Gastroesophageal sphincter (tissue), 4 donors: ENCODE results near the gene SLC5A8. TPM values are rescaled to one million over a fixed set of nuclear protein-coding genes. Genes with fewer than 3 reads are reported as not detected.

Experiments used
- ATAC-seq: fragments of 150-250 bp; one replicate; pipeline ENCODE4 v1.9.1; 2016; ENCODE audit warnings: mild to moderate bottlenecking, moderate library complexity
- H3K27ac ChIP-seq, 4 donors: fragments of 200-600 bp; sonication (generic) in 3 of 4; 1 replicate in 3 of 4; 2 replicates in 1 of 4; pipeline ENCODE4 v1.5.1; 2016 to 2019
- H3K27me3 ChIP-seq: fragments of 200-600 bp; sonication (generic); one replicate; pipeline ENCODE4 v1.5.1; 2019
- H3K36me3 ChIP-seq, 2 donors: fragments of 200-600 bp; sonication (generic); one replicate each; pipeline ENCODE4 v1.5.1; 2019; ENCODE audit warnings: control low read depth in 1 of 2
- H3K4me1 ChIP-seq, 3 donors: fragments of 200-600 bp; sonication (generic); 1 replicate in 2 of 3; 2 replicates in 1 of 3; pipeline ENCODE4 v1.5.1; 2016 to 2019; ENCODE audit warnings: control low read depth in 2 of 3
- H3K4me3 ChIP-seq, 2 donors: fragments of 200-600 bp; sonication (generic); one replicate each; pipeline ENCODE4 v1.5.1; 2019; ENCODE audit warnings: mild to moderate bottlenecking in 1 of 2, moderate library complexity in 1 of 2
- H3K9me3 ChIP-seq, 3 donors: fragments of 200-600 bp; sonication (generic); one replicate each; pipeline ENCODE4 v1.5.1; 2017 to 2019; ENCODE audit warnings: control low read depth in 2 of 3
- CTCF ChIP-seq, 4 experiments: fragments of 200-600 bp in 2 of 4; fragments of 450-650 bp in 2 of 4; sonication (generic) in 1 of 4; IDR thresholded peaks; one replicate each; pipeline ENCODE4 v1.5.1; 2017 to 2019; ENCODE audit warnings: antibody characterized with exemption in 4 of 4, mild to moderate bottlenecking in 2 of 4, moderate library complexity in 2 of 4
- EP300 ChIP-seq: sonication (generic); formaldehyde crosslinking; IDR thresholded peaks from one replicate; pipeline ENCODE4 v1.6.1; 2017; ENCODE audit warnings: antibody characterized with exemption, mild to moderate bottlenecking
- POLR2A ChIP-seq, 2 donors: fragments of 450-650 bp; IDR thresholded peaks; one replicate each; pipeline ENCODE4 v1.6.1; 2017; ENCODE audit warnings: antibody characterized with exemption in 2 of 2, mild to moderate bottlenecking in 2 of 2, moderate library complexity in 1 of 2
- POLR2AphosphoS5 ChIP-seq: sonication (generic); formaldehyde crosslinking; IDR thresholded peaks from one replicate; pipeline ENCODE4 v1.6.1; 2017; ENCODE audit warnings: antibody characterized with exemption
- WGBS, 2 donors: methylation state at CpG; one replicate each; pipeline ENCODE4 v1.1.5; 2018; ENCODE audit warnings: low coverage in 1 of 2; 5-methylcytosine and 5-hydroxymethylcytosine counted together
- total RNA-seq, 4 donors: library from RNA; depleted of rRNA; stranded (reverse); fragments of >200 nt; gene quantifications; one replicate each; pipeline ENCODE4 v1.1.0, GENCODE V29; 2016

Gene SLC5A8
- total RNA-seq, 4 donors from 2014 or later = not detected

GRCh38 chr12:101230547-101230946 is 20.5 kb upstream of the SLC5A8 start:
- TF ChIP-seq POLR2A (IDR thresholded peaks at IDR 0.05) (no peak), CTCF (IDR thresholded peaks at IDR 0.05) (no peak), POLR2AphosphoS5 (no peak), EP300 (no peak)

GRCh38 chr12:101229841-101230241 is 19.8 kb upstream of the SLC5A8 start:
- H3K27me3 ChIP-seq = peaks cover 4% of the 10 kb centered on the region
- H3K4me1 ChIP-seq = no peaks in the 10 kb centered on the region
- WGBS, 2 donors = 63 to 79% methylated on average over 2 to 4 of the region's 7 CpGs
- no peak for ATAC-seq
- H3K27ac ChIP-seq = no peak overlapping the region
- H3K36me3 ChIP-seq = no peaks in the 10 kb centered on the region
- H3K9me3 ChIP-seq = no peaks in the 10 kb centered on the region
- no peak for TF ChIP-seq POLR2A (IDR thresholded peaks at IDR 0.05)
- TF ChIP-seq CTCF (IDR thresholded peaks at IDR 0.05) = no peak
- no peak for TF ChIP-seq POLR2AphosphoS5
- TF ChIP-seq EP300 = no peak
- H3K4me3 ChIP-seq = no peak overlapping the region

More at GRCh38 chr12:101230547-101230946, 20.5 kb upstream of the SLC5A8 start:
- no peaks in the 10 kb centered on the region for H3K36me3 ChIP-seq
- WGBS, 2 donors = 45 to 57% methylated on average over 2 to 5 of the region's 5 CpGs
- H3K4me1 ChIP-seq = no peaks in the 10 kb centered on the region
- H3K27ac ChIP-seq = no peak overlapping the region
- H3K4me3 ChIP-seq = no peak overlapping the region
- no peak for ATAC-seq
- no peaks in the 10 kb centered on the region for H3K9me3 ChIP-seq
- H3K27me3 ChIP-seq = peaks cover 4% of the 10 kb centered on the region

- WGBS, 2 donors = 20 to 31% methylated on average over 1 of the region's 1 CpG
Observed at GRCh38 chr12:101221301-101221700, 11.3 kb upstream of the SLC5A8 start.

GRCh38 chr12:101216810-101217209 is 6.8 kb upstream of the SLC5A8 start:
- TF ChIP-seq POLR2A (IDR thresholded peaks at IDR 0.05) (no peak), POLR2AphosphoS5 (no peak), CTCF (IDR thresholded peaks at IDR 0.05) (no peak), EP300 (no peak)
- Histone ChIP-seq H3K4me3 (no peak overlapping the region), H3K9me3 (no peaks in the 10 kb centered on the region), H3K4me1 (no peaks in the 10 kb centered on the region), H3K36me3 (no peaks in the 10 kb centered on the region), H3K27ac (no peak overlapping the region), H3K27me3 (peaks cover 6% of the 10 kb centered on the region)
- 94 to 100% methylated on average over 2 of the region's 2 CpGs for WGBS, 2 donors
- ATAC-seq = no peak

More at GRCh38 chr12:101221301-101221700, 11.3 kb upstream of the SLC5A8 start:
- no peak for TF ChIP-seq POLR2A (IDR thresholded peaks at IDR 0.05)
- TF ChIP-seq POLR2AphosphoS5 = no peak
- no peak for TF ChIP-seq CTCF (IDR thresholded peaks at IDR 0.05)
- no peak for TF ChIP-seq EP300
- Histone ChIP-seq H3K4me1 (no peaks in the 10 kb centered on the region), H3K27ac (no peak overlapping the region), H3K36me3 (no peaks in the 10 kb centered on the region), H3K9me3 (no peaks in the 10 kb centered on the region), H3K27me3 (no peaks in the 10 kb centered on the region), H3K4me3 (no peak overlapping the region)
- no peak for ATAC-seq

- Histone ChIP-seq H3K36me3 (no peaks in the 10 kb centered on the region), H3K27me3 (peaks cover 52% of the 10 kb centered on the region), H3K27ac (no peak overlapping the region), H3K4me3 (no peak overlapping the region), H3K9me3 (no peaks in the 10 kb centered on the region), H3K4me1 (peaks cover 0 to 8% (median 0%) of the 10 kb centered on the region in 3 donors)
- no peak for ATAC-seq
- WGBS, 2 donors = 69 to 73% methylated on average over 5 of the region's 5 CpGs
- TF ChIP-seq EP300 = no peak
- TF ChIP-seq CTCF (IDR thresholded peaks at IDR 0.05) = no peak
- TF ChIP-seq POLR2AphosphoS5 = no peak
- no peak for TF ChIP-seq POLR2A (IDR thresholded peaks at IDR 0.05)
Observed at GRCh38 chr12:101207086-101207780, 2.8 kb downstream of the SLC5A8 start.
